Ishikawa (cell line): ENCODE data around the gene MOGAT2.

ENCODE experiments used
- EP300 ChIP-seq: IDR thresholded peaks from 2 replicates; pipeline ENCODE4 v1.6.1; 2012; ENCODE audit warnings: borderline replicate concordance
- YY1 ChIP-seq: IDR thresholded peaks from 2 replicates; pipeline ENCODE4 v1.6.1; 2012; ENCODE audit warnings: low read depth
- ZBTB7A ChIP-seq: IDR thresholded peaks from 2 replicates; pipeline ENCODE4 v1.6.1; 2012; ENCODE audit warnings: low read depth
- TF ChIP-seq, protein P1 (sequence below): IDR thresholded peaks from 2 replicates; pipeline ENCODE4 v1.6.1; 2012
- TF ChIP-seq, protein P2 (sequence below): IDR thresholded peaks from 2 replicates; pipeline ENCODE4 v1.6.1; 2012; ENCODE audit warnings: low read depth, mild to moderate bottlenecking

DNA sequence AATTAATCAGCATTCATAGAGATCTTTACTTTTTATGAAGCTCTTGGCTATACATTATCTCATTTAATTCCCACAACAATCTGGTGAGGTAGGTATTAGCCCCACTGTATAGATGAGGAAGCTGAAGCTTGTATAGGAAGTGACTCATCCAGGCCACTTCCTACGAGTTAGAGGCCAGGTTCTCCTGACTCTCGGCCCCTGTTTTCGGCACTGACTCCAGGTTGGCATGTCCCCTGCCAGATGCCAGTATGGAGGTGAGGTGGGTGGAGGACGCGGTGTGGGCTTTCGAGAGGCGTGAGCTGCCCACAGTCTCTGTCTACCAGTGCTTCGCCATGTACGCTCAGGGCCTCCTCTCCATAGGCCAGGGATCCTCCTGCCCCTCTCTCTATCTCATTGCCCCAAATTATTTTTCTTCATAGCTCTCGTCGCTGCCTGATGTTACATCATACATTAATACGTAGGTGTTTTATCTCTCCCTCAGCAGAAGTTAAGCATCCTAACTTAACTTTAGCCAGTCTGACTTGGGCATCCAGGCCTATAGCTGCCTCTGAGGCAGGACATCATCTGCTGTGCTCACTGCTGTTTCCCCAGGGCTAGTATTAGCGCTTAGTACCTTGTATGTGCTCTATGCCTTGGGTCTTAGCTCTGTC is 59.9 kb downstream of the MOGAT2 start:
- TF ChIP-seq, protein P1, sequence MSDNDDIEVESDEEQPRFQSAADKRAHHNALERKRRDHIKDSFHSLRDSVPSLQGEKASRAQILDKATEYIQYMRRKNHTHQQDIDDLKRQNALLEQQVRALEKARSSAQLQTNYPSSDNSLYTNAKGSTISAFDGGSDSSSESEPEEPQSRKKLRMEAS, result no peak
- TF ChIP-seq YY1, result no peak
- TF ChIP-seq ZBTB7A, result no peak
- TF ChIP-seq, protein P2, sequence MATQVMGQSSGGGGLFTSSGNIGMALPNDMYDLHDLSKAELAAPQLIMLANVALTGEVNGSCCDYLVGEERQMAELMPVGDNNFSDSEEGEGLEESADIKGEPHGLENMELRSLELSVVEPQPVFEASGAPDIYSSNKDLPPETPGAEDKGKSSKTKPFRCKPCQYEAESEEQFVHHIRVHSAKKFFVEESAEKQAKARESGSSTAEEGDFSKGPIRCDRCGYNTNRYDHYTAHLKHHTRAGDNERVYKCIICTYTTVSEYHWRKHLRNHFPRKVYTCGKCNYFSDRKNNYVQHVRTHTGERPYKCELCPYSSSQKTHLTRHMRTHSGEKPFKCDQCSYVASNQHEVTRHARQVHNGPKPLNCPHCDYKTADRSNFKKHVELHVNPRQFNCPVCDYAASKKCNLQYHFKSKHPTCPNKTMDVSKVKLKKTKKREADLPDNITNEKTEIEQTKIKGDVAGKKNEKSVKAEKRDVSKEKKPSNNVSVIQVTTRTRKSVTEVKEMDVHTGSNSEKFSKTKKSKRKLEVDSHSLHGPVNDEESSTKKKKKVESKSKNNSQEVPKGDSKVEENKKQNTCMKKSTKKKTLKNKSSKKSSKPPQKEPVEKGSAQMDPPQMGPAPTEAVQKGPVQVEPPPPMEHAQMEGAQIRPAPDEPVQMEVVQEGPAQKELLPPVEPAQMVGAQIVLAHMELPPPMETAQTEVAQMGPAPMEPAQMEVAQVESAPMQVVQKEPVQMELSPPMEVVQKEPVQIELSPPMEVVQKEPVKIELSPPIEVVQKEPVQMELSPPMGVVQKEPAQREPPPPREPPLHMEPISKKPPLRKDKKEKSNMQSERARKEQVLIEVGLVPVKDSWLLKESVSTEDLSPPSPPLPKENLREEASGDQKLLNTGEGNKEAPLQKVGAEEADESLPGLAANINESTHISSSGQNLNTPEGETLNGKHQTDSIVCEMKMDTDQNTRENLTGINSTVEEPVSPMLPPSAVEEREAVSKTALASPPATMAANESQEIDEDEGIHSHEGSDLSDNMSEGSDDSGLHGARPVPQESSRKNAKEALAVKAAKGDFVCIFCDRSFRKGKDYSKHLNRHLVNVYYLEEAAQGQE, result no peak
- TF ChIP-seq EP300, result no peak
